GM10266 (cell line): ENCODE results near the gene PGBD2.

Experiments
- DNase-seq: peaks from one replicate; pipeline ENCODE4 v3.0.0; 2012; ENCODE audit errors: extremely low spot score
- CTCF ChIP-seq: IDR thresholded peaks from 2 replicates; pipeline ENCODE4 v1.5.1; 2012; ENCODE audit warnings: mild to moderate bottlenecking, low read depth; ENCODE audit not compliant: control insufficient read depth, insufficient read depth; ENCODE audit errors: missing control alignments

Gene PGBD2

GRCh38 chr1:248906753-248907661 lies 972 bp downstream of the PGBD2 start:
- TF ChIP-seq CTCF, result no peak
- DNase-seq, result no peak

- no peak for DNase-seq
- no peak for TF ChIP-seq CTCF
These were observed 4.7 kb downstream of the PGBD2 start for GRCh38 chr1:248910761-248911160.

GRCh38 chr1:248913933-248914332 lies 7.9 kb downstream of the PGBD2 start:
- DNase-seq, result no peak
- TF ChIP-seq CTCF, result no peak

GRCh38 chr1:248914796-248915381 lies 8.9 kb downstream of the PGBD2 start:
- no peak for TF ChIP-seq CTCF

GRCh38 chr1:248918131-248918530 lies 12.1 kb downstream of the PGBD2 start:
- no peak for TF ChIP-seq CTCF

More at GRCh38 chr1:248914796-248915381, 8.9 kb downstream of the PGBD2 start:
- no peak for DNase-seq

GRCh38 chr1:248923352-248924338 lies 17.6 kb downstream of the PGBD2 start:
- DNase-seq, result no peak
- TF ChIP-seq CTCF, result no peak

More at GRCh38 chr1:248918131-248918530, 12.1 kb downstream of the PGBD2 start:
- no peak for DNase-seq
